GM21529 (cell line): ENCODE measurements around the gene AKR7A2.
"Not testable (repeated sequence)": the region's sequence is repeated elsewhere in the genome, so short reads cannot be mapped to it uniquely, and the experiment has no call there.

ENCODE experiments used
- ATAC-seq: cut with Tn5 transposase; IDR thresholded peaks from one replicate; pipeline ENCODE4 v1.9.1; 2021; ENCODE audit not compliant: unreplicated experiment

The AKR7A2 gene

GRCh38 chr1:19307794-19308508, 4.0 kb downstream of the AKR7A2 start:
- ATAC-seq, result no peak

GRCh38 chr1:19306941-19307340, 5.0 kb downstream of the AKR7A2 start:
- no peak for ATAC-seq

GRCh38 chr1:19305880-19306279, 6.1 kb downstream of the AKR7A2 start:
- ATAC-seq, result no peak

DNA sequence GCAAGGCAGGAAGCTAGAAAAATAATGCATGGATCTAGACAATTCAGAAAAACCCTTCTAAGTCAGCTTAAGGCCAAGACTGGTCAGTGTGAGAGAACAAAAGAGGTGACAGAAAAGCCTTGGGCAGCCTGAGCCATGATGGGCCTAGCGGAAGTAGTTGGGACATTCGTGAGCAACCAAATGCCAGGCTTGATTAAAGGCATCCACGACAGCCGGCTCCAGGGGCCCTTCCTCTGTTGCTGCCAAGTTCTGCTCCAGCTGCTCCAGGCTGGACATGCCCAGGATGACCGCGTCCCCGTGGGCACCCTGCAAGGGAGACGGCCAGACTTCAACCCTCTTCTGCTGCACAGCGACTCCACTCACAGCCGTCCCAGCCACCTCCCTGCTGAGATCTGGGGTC, 7.9 kb downstream of the AKR7A2 start:
- ATAC-seq, result not testable (repeated sequence)

DNA sequence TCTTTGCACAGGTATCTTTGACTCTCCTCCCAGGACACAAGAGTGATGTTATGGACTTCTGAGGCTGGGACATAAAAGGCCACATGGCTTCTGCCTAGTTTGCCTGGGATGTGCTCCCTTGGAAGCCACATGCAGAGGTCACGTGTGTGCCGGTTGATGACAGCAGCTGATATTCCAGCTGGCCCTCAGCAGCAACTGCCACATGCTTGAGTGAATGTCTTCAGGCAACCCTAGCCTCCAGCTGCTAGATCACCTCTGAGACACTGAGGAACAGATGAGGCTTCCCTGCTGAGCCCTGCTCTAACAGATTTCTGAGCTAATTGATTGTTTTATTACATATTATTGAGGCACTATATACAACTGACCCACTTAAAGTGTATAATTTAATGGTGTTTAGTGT, 11.7 kb downstream of the AKR7A2 start:
- no peak for ATAC-seq

DNA sequence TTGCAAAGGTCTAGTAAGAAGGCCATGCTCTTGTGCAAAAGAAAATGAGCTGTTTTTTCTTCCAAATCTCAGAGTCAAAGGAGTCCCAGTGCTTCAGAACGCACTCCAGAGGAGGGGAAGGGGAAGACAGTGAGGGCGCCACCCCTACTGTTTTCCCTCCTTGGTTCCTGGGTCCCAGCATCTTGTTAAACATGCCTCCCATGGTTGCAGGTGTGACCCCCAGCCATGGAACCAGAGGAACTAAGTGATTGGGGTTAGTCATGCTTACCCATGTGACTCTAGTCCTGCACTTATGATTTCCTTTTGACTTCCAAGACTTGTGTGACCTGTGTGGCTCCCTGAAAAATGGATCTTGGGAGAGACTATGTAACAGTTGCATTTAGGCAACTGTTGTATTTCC, 17.3 kb downstream of the AKR7A2 start:
- ATAC-seq, result no peak

DNA sequence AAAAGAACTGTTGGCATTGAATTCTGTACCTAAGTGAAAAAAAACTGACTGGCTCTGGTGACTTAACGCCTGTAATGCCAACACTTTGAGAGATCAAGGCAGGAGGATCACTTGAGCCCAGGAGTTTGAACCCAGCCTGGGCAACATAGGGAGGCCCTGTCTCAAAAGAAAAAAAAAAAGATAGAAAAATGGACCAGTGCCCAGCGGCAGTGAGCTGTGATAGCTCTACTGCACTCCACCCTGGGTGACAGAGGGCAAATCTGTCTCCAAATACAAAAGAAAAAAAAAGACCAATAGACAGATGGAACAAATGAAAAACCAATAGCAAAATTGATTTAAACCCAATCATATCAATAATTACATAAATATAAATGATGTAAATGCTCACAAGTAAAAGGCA, 22.7 kb downstream of the AKR7A2 start:
- no peak for ATAC-seq

GRCh38 chr1:19288324-19289241, 23.4 kb downstream of the AKR7A2 start, which contains the start of gene AKR7A3:
Gene AKR7A3, minus strand, starts transcription at chr1:19288770. Its CDS starts 61 bp downstream, at chr1:19288709.
- ATAC-seq, result not testable (repeated sequence)

GRCh38 chr1:19287436-19288185, 24.3 kb downstream of the AKR7A2 start:
- ATAC-seq, result no peak

GRCh38 chr1:19285807-19286206, 26.1 kb downstream of the AKR7A2 start:
- ATAC-seq, result not testable (repeated sequence)

DNA sequence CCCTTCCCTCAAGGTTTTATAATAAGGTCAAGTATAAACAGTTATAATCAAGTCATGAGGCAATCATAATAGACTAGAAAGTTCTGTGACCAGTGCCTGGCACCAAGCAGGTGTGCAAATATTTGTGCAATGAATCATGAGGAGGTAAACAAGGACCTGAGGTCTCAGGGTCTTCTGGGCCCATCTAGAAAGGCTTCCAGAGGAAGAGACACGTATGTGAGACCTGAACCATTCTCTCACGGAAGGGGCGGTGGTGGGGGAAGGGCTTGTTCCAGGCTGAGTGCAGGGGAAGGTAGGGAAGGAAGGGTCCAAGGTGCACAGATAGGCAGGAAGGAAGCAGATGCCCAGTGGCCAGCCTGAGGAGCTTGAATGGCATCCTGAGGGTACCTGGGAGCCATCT, 26.6 kb downstream of the AKR7A2 start:
- not testable (repeated sequence) for ATAC-seq

GRCh38 chr1:19284881-19285280, 27.1 kb downstream of the AKR7A2 start:
- ATAC-seq, result no peak

DNA sequence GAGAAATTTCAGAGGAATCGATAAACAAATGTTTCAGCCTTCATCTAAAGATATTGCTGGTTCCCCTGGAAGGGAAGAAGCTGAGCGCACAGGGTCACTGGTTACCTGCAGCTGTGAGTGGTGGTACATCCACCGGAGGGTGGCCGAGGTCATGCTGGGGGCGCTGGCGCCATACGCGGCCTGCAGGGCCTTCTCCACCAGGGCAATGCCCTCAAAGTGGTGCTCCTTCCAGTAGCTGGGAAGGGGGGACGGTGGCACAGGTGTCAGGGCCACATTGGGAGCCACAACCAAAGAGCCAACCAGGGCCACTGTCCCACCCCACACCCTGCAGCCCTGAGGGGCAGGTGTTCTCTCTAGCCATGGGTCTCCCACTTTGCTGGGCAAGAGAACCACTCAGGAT, 28.1 kb downstream of the AKR7A2 start:
- no peak for ATAC-seq

DNA sequence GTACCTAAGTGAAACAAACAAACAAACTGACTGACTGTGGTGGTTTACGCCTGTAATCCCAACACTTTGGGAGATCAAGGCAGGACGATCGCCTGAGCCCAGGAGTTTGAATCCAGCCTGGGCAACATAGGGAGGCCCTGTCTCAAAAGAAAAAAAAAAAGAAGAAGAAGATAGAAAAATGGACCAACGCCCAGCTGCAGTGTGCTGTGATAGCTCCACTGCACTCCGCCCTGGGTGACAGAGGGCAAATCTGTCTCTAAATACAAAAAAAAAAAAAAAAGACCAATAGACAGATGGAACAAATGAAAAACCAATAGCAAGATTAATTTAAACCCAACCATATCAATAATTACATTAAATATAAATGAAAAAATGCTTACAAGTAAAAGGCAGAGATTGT, 37.3 kb downstream of the AKR7A2 start:
- no peak for ATAC-seq

DNA sequence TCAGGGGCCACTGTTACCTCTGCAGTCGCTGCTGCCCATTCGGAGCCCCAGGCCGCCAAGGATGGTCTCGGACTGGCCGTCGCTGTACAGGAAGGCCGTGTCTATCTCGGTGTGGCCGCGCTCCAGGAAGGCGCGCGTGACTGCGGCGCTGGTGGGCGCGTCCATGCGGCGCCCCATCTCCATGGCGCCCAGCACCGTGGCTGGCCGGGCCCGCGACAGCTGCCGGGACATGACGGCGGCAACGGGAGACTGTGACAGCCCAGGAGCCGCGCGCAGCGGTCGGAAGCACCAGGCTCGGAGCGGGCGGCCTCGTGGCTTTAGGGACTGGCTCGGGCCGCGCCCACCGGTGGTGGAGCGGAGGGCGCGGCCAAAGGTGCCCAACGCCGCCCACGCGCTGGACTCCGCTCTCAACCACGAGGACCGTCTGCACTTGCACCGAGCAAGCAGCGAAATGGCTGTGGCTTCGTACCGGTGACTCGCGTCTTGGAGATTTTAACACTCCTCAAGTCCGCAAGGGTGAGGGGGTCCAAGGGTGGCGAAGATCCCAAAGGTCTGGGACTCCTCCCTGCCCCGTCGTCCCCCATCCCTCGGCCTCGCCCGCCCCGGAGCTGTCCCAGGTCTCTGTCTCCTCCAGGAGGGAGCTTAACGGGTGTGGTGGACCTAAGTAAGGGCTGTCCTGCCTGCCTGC, 38.0 kb downstream of the AKR7A2 start:
- not testable (repeated sequence) for ATAC-seq

- no peak for ATAC-seq
Measured at GRCh38 chr1:19273106-19273843, 38.7 kb downstream of the AKR7A2 start.

GRCh38 chr1:19272064-19272463, 39.9 kb downstream of the AKR7A2 start:
- no peak for ATAC-seq

- ATAC-seq, result not testable (repeated sequence)
Measured at GRCh38 chr1:19270343-19270730, 41.6 kb downstream of the AKR7A2 start.

- not testable (repeated sequence) for ATAC-seq
Measured at GRCh38 chr1:19269427-19270342, 42.3 kb downstream of the AKR7A2 start.
